Activated CD8-positive, alpha-beta memory T cell treated with anti-CD3 and anti-CD28 coated beads, Interleukin-2, amount 50 U/mL, for 48 hours (primary cell): ENCODE data around the gene ANKMY1.
A peak's percentile ranks its signal among the peaks of the same experiment; 100 is the strongest.

ENCODE experiments used
- DNase-seq: peaks from one replicate; pipeline ENCODE4 v3.0.0-alpha.2; 2020

The ANKMY1 gene

DNA sequence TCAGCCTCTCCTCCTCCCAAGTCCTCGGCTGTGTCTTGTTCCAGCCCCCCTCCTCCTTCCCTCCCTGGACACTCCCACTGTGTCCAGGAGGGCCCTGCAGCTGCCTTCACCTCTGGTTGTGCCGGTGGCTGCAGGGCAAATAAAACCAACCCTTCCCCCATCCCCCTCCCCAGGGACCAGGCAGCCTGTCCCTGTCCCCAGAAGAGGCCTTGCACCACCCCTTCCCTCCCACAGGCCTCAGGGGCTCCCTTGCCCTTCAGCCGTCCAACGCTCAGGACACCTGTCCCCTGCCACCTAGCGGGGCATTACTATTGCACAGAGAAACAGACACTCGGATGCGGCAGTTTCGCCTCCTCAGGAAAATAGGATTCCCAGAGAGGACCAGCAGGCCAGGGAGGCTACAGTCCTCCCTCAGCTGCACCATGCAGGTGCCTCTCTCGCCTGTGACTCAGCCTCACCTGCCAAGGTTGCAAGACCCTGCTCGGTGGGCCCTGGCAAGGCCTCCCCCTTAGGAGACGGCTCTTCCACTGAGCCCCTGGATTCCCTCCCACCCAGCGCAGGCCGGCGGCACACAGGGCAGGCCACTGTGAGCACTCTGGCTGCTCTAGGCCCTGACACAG lies 127.8 kb downstream of the ANKMY1 start:
- peak; percentile 46 for DNase-seq
